ENCODE measurements around the gene TMEM213.

GRCh38 chr7:138867744-138868143, 70.0 kb downstream of the TMEM213 start:
- TF ChIP-seq SUZ12 (IDR thresholded peaks at IDR 0.05) = no peak
- no peak for TF ChIP-seq CTBP1 (IDR thresholded peaks at IDR 0.05; ENCODE audit: borderline replicate concordance)
- TF ChIP-seq FOXM1 (IDR thresholded peaks at IDR 0.05; ENCODE audit: borderline replicate concordance) = no peak
- no peak for TF ChIP-seq ARNT (IDR thresholded peaks at IDR 0.05)
- no peak for TF ChIP-seq BHLHE40 (IDR thresholded peaks at IDR 0.05; ENCODE audit: borderline replicate concordance)
- TF ChIP-seq SP1 (IDR thresholded peaks at IDR 0.05) = no peak
